GM21576 (cell line): Measurements from ENCODE around the gene RTP1.
"Not testable (repeated sequence)": the region's sequence is repeated elsewhere in the genome, so short reads cannot be mapped to it uniquely, and the experiment has no call there.

Experiments used
- ATAC-seq: cut with Tn5 transposase; IDR thresholded peaks from one replicate; pipeline ENCODE4 v1.9.1; 2021; ENCODE audit warnings: mild to moderate bottlenecking, moderate library complexity; ENCODE audit not compliant: unreplicated experiment

Gene RTP1

GRCh38 chr3:187196573-187197334, 532 bp upstream of the RTP1 start:
- no peak for ATAC-seq

DNA sequence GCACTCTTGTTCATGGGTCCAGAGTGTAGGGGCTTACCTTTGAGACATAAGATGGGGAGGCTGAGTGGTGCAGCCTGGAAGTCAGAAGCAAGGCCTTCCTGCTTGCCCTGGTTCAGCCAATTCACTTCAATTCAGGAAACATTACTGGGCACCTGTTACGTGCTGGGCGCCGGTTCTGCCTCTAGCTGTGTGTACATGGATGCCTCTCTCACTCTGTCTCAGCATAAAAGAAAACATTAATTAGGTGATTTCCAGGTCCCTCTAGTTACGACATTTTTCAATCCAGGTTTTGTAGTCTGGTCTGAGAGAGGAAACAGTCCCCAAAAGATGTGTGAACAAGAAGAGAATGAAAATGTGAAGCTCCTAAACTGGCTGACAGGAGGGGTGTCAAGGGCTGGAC, 1.2 kb downstream of the RTP1 start:
- ATAC-seq: no peak

- ATAC-seq: not testable (repeated sequence)
These were observed 2.3 kb downstream of the RTP1 start for GRCh38 chr3:187199463-187200050.

GRCh38 chr3:187205683-187206082, 8.4 kb downstream of the RTP1 start:
- ATAC-seq: no peak

DNA sequence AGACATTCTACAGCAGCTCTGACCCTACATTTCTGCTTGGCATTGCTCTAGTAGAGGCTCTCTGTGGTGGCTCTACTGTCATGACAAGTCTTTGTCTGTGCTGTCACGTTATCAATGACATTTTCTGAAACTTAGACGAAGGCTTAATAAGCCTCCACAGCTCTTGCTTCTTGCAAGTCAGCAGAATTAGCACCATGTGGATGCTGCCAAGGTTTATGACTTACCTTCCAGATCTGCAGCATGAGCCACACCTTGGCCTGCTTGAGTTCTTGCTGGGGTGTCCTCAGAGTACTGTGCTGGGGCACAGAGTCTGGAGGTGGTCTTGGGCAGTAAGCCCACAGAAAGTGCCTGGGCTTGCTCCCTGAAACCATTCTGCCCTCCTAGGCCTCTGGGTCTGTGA, 9.8 kb downstream of the RTP1 start:
- no peak for ATAC-seq

GRCh38 chr3:187207624-187208023, 10.3 kb downstream of the RTP1 start:
- no peak for ATAC-seq

DNA sequence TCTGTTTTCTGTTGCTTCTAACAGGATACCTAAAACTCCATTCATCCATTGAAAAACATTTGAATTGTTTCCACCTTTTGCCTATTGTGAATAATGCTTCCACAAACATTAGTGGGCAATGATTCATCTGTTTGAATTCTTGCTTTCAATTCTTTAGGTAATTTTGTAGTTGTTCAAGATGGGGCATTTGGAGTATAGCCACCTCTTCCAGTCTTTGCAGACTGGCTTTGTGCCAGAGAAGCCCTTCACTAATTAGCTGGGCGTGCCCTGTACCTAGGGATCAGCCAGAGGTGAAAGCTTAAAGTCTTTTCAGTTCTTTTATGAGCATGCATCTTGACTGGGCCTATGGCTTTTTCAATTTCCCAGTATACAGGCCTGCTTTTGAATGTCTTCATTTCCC, 10.9 kb downstream of the RTP1 start:
- no peak for ATAC-seq

DNA sequence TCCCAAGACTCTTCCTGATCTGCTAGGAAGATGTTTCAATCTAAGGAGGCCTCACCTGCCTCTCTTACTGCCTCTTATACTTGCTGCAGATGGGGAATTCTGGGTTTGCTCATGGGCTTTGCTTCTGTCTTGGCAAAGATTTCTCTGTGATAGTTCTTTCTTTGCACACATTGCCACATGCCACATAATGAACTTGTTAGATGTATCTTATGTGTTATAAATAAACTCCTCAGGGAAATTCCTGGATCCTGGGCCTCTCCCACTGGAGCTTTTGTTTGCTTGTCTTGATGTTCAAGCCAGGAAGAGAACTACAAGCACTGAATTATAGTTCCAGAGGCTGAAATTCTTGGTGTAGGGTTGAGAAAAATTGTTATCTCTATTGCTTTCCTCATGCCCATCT, 12.2 kb downstream of the RTP1 start:
- no peak for ATAC-seq

- no peak for ATAC-seq
These were observed 12.8 kb downstream of the RTP1 start for GRCh38 chr3:187210091-187210490.

GRCh38 chr3:187210545-187211327, 13.4 kb downstream of the RTP1 start:
- ATAC-seq: no peak

- no peak for ATAC-seq
These were observed 14.4 kb downstream of the RTP1 start for GRCh38 chr3:187211532-187212195.

GRCh38 chr3:187212196-187212545, 14.9 kb downstream of the RTP1 start:
- ATAC-seq: no peak

GRCh38 chr3:187212705-187213104, 15.4 kb downstream of the RTP1 start:
- no peak for ATAC-seq

- no peak for ATAC-seq
These were observed 16.3 kb downstream of the RTP1 start for GRCh38 chr3:187213616-187214015.

DNA sequence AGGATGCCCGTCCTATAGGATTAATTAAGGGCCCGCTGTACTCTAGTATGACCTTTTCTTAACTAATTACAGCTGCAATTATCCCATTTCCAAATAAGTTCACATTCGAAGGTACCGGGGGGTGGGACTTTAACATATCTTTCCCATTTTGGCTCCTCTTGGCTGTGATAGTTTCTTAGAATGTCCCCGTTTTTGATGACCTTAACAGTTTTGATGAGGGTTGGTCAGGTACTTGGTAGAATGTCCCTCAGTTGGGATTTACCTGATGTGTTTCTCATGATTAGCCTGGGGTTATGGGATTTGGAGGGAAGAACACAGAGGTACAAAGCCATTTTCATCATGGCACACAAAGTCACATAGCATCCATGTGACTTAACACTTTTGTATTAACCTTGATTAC, 18.2 kb downstream of the RTP1 start:
- no peak for ATAC-seq

- ATAC-seq: no peak
These were observed 25.5 kb downstream of the RTP1 start for GRCh38 chr3:187222801-187223200.

GRCh38 chr3:187223799-187224198, 26.5 kb downstream of the RTP1 start:
- no peak for ATAC-seq

DNA sequence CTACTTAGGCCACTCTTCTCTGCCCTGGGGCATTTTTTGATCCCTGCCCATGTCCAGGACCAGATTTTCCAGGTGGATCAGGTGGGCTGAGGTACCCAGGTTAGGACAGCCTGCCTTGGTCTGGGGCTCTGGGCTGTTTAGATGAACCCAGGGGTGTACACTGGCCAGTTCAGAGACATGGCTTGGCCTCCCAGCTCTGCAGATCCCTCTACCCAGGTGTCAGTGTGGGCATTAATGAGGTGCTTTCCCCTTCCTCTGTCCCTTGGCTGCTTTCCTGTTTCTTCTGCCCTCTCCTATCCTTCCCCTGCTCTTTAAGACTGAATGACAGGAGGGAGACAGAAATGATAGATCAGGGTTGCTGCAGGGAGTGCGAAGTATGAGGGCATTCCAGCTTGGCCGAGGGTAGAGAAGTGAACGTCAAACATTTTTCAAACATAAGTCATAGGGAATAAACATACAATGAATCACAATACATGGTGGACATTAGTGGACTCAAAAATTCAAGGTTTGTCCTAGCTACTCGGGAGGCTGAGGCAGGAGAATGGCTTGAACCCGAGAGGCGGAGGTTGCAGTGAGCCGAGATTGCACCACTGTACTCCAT, 30.5 kb downstream of the RTP1 start:
- ATAC-seq: no peak

DNA sequence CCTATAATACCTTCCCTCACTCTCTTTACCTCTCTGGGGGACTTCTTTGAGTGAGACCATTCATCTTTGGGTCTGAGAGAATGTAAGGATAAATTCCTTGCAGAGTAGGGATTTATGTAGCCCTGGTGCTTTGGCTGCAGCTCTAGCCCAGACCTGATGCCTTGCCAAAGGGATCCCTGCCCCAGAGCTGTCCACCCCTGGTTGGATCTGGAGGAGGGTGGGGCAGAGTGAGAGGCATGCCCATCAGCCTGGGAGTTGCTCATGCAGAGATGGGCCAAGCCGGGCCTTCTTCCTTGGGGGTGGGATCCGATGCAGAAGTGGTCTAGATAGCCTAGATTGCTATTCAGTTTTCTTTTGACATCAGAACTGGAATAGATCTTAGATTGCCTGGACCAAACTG, 31.5 kb downstream of the RTP1 start:
- no peak for ATAC-seq

DNA sequence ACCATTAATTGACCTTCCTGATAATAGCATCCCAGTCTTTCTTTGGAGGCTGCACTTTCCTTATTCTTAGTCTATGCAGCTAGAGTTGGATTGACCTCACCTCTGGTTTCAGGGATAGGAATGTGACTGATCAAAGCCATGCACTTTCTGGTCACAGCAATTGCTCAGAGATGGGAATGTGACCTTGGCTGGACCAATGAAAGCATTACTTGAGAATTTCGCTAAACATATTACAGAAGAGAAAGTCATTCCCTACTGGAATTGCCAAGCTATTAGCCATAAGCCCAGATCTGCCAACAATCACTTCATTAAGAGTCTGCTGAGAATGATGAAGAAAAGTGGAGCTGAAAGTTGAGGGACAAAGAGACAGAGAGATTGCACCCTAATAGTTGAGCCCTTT, 32.7 kb downstream of the RTP1 start:
- no peak for ATAC-seq

- ATAC-seq: no peak
These were observed 39.7 kb downstream of the RTP1 start for GRCh38 chr3:187236962-187237361.
